Activated T-cell treated with anti-CD3 and anti-CD28 coated beads, Interleukin-2, amount 50 U/mL, for 24 hours (primary cell): ENCODE data around the gene SUSD5.
"Not testable (repeated sequence)": the region's sequence is repeated elsewhere in the genome, so short reads cannot be mapped to it uniquely, and the experiment has no call there.

ENCODE experiments used
- DNase-seq: peaks from one replicate; pipeline ENCODE4 v3.0.0-alpha.2; 2020
- H3K27ac Mint-ChIP-seq: 2 replicates; pipeline ENCODE4 v1.8.0; 2020; ENCODE audit warnings: mild to moderate bottlenecking, mixed read lengths
- H3K27me3 Mint-ChIP-seq: 2 replicates; pipeline ENCODE4 v1.8.0; 2020; ENCODE audit warnings: mixed read lengths
- H3K36me3 Mint-ChIP-seq: 2 replicates; pipeline ENCODE4 v1.8.0; 2020; ENCODE audit warnings: low read depth, mixed read lengths
- H3K4me1 Mint-ChIP-seq: 2 replicates; pipeline ENCODE4 v1.8.0; 2020; ENCODE audit warnings: low read depth, mixed read lengths
- H3K4me3 Mint-ChIP-seq: 2 replicates; pipeline ENCODE4 v1.8.0; 2020; ENCODE audit warnings: mild to moderate bottlenecking, moderate library complexity, mixed read lengths
- H3K9me3 Mint-ChIP-seq: 2 replicates; pipeline ENCODE4 v1.8.0; 2020; ENCODE audit warnings: mixed read lengths

SUSD5 gene

DNA sequence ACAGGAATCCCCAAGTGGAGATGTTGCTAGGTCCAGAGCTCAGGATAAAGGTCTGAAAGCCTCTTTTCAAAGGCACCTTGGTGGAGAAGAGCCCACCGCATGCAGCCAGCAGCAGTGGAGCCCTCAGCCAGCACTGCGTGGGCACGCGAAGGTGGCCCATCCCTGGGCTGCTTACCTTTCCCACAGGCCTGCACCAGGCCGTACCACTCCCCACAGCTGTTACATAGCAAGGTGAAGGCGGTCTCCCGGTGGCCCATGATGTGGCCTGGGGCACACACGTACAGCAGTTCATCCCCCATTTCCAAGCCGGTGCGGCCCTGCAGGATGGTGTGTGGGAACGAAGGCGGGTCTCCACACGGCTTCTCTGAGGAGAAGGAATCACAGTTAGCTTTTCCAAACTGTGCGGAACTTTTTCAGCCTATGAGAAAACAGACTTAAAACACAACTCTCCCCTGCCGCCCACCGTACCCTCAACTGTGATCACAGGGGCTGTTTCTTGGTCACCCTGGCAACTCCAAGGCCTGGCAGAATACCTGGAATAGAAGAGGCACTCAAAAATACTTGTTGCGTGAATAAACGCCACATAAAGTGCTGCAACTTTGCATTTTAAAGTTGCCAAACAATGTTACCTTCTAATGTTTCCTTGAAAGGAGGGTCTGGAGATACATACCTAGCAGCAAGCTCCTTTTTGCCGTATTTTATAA is 43.7 kb downstream of the SUSD5 start:
- Mint-ChIP-seq H3K4me1 (peaks cover 6% of the 10 kb centered on the region), H3K36me3 (no peaks in the 10 kb centered on the region)
- no peak for DNase-seq

DNA sequence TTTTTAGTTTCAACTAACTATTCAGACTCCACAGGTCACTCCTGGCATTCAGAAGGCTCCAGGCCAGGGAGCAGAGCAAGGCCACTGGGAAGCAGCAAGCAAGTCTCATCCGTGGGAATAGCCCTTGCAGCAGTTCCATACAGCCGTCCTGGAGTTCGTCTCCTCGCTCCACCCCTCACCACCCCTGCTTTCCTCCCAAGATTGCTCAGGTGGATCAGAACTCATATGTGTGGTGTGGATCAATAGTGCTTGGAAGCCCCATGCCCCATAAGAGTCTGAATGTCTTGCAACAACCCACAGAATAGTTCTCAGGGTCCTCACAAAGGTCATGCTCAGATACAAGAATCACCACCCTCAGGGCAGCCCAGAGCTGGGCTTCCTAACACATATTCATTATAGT is 44.5 kb downstream of the SUSD5 start:
- H3K4me1 Mint-ChIP-seq, result peaks cover 6% of the 10 kb centered on the region
- no peaks in the 10 kb centered on the region for H3K36me3 Mint-ChIP-seq
- no peak overlapping the region for H3K27ac Mint-ChIP-seq
- DNase-seq, result no peak
- H3K27me3 Mint-ChIP-seq, result peaks cover 3% of the 10 kb centered on the region
- H3K9me3 Mint-ChIP-seq, result peaks cover 1% of the 10 kb centered on the region
- no peak overlapping the region for H3K4me3 Mint-ChIP-seq

More for the DNA sequence above, 43.7 kb downstream of the SUSD5 start:
- Mint-ChIP-seq H3K27ac (no peak overlapping the region), H3K9me3 (peaks cover 7% of the 10 kb centered on the region), H3K27me3 (peaks cover 9% of the 10 kb centered on the region), H3K4me3 (no peak overlapping the region)

DNA sequence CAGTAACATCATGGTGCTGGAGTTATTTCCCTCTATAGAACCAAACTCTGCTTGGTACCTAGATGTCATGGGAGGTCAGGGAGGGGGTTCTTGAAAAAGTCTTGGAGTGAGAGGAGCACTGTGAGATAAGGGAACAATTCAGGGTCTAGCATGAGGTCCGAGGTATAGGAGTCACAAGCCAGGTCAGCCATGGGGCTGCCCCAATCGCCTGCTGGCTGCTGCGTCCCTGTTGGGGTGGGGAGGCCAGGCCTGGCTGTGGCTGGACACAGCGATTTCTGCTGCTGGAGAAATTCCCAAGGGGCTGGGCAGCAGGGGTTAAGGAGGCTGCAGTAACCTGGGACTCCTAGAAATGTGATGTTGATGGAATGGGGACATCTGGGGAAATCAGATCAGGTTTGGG is 44.9 kb downstream of the SUSD5 start:
- Mint-ChIP-seq H3K36me3 (no peaks in the 10 kb centered on the region), H3K4me3 (no peak overlapping the region), H3K4me1 (peaks cover 6% of the 10 kb centered on the region), H3K9me3 (no peaks in the 10 kb centered on the region), H3K27ac (no peak overlapping the region), H3K27me3 (peaks cover 2% of the 10 kb centered on the region)
- DNase-seq, result no peak

DNA sequence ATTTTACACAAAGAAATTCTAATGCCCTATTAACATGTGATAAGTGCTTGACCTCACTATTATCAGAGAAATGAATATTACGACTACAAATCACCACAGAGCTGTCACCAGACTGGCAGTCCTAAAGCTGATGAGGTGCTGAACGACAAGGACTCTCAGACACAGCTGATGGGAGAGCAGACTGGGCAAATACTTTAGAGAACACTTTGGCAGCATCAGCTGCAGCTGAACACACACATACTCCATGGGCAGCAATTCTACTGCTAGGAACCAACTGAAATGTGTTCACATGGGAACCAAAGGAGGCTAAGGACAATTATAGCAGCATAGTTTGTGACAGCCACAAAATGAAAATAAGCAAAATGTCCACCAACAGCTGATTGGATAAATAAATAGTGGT is 45.5 kb downstream of the SUSD5 start:
- H3K36me3 Mint-ChIP-seq, result no peaks in the 10 kb centered on the region
- H3K9me3 Mint-ChIP-seq, result no peaks in the 10 kb centered on the region
- peaks cover 6% of the 10 kb centered on the region for H3K4me1 Mint-ChIP-seq
- H3K27me3 Mint-ChIP-seq, result no peaks in the 10 kb centered on the region
- no peak for DNase-seq
- no peak overlapping the region for H3K4me3 Mint-ChIP-seq
- H3K27ac Mint-ChIP-seq, result no peak overlapping the region

DNA sequence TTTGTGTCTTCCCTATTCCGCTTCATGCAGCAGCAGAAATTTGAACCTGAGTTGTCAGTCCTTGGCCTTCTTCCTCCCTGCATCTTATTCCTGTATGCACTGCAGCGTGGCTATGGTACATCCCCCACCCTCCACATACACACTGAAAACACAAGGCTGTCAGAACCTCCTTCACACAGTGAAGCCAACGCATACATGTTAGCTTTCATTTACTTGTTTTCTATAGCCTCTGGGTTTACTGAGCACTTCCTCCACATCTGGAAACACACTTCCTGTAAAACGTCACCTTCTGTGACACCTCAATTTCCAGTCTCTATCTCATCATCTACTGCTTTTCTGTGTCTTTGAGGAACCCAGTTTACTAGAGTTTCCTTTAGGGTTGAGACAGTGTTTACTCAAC is 47.0 kb downstream of the SUSD5 start:
- DNase-seq, result no peak
- H3K9me3 Mint-ChIP-seq, result no peaks in the 10 kb centered on the region
- peaks cover 6% of the 10 kb centered on the region for H3K4me1 Mint-ChIP-seq
- no peak overlapping the region for H3K4me3 Mint-ChIP-seq
- H3K27me3 Mint-ChIP-seq, result no peaks in the 10 kb centered on the region
- H3K27ac Mint-ChIP-seq, result no peak overlapping the region
- H3K36me3 Mint-ChIP-seq, result no peaks in the 10 kb centered on the region

DNA sequence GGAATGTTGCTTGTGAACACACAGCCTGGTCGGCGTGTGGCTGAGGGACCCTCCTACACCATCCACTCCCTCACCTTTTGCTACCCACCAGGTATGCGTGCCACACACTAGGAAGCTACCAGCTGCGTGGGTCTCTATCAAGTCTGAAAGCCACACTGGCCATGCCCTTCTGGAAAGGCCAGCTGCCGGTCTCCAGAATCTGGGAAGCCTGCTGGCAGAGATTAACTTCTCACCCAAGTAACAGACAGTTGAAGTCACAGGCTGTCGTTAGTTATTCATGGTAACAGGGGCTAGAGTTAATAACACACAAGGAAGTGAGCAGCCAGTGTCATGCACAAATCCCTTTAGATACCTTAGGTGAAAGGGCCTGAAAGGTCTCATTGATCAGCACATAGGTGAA is 48.1 kb downstream of the SUSD5 start:
- no peaks in the 10 kb centered on the region for H3K36me3 Mint-ChIP-seq

DNA sequence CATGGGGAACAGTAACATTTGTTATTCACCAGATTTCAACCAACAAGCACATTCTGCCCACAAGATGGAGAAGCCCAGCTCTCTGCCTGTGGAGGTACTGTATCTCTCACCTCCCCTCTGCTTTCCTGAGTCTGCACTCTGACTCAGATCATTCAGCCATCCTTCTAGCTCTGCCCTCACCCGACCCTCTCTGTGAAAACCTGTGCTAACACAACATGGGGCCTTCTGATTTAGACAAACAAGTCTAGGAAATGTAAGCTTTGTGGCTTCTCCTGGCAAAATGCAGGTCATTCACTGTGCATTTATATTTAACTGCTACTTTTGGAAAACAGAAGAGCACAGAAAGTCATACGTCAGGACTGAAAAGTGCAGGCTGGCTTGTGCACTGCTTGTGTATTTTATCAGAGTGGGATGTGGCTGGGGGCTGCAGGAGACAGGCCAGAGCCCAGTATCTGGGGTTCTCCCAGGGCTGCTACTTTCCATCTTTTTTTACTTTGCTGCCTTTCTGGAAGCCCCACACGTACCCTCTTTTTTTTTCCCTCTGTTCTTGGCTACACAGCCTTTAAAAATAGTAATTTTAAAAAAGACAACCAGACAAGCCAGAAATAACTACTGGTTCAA is 50.8 kb downstream of the SUSD5 start:
- Mint-ChIP-seq H3K36me3 (no peaks in the 10 kb centered on the region), H3K27me3 (no peaks in the 10 kb centered on the region), H3K4me1 (peaks cover 7% of the 10 kb centered on the region), H3K4me3 (no peak overlapping the region), H3K9me3 (no peaks in the 10 kb centered on the region), H3K27ac (no peak overlapping the region)
- no peak for DNase-seq

More for the DNA sequence above, 48.1 kb downstream of the SUSD5 start:
- Mint-ChIP-seq H3K4me3 (no peak overlapping the region), H3K27ac (no peak overlapping the region), H3K4me1 (peaks cover 6% of the 10 kb centered on the region), H3K9me3 (no peaks in the 10 kb centered on the region), H3K27me3 (no peaks in the 10 kb centered on the region)
- no peak for DNase-seq

DNA sequence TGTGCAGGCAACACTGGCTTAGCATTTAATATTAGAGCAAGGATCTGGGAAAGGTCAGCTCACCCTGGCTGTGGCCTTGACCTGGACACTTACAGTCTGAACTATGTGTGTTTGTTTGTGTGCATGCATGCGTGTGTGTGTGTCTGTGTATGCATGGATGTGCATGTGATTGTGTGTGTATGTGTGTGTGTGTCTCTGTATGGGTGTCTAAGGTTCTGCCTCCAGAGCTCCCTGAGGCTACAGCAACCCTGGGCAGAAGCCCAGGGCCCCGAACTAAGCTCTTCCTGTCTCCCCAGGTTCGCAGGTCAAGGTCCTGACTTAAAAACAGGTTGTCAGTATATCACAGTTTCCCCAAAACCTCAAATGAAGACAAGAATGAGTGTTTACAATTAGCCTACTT is 51.3 kb downstream of the SUSD5 start:
- Mint-ChIP-seq H3K36me3 (no peaks in the 10 kb centered on the region), H3K4me1 (peaks cover 7% of the 10 kb centered on the region), H3K27ac (no peak overlapping the region), H3K4me3 (no peak overlapping the region), H3K27me3 (no peaks in the 10 kb centered on the region), H3K9me3 (no peaks in the 10 kb centered on the region)
- no peak for DNase-seq

DNA sequence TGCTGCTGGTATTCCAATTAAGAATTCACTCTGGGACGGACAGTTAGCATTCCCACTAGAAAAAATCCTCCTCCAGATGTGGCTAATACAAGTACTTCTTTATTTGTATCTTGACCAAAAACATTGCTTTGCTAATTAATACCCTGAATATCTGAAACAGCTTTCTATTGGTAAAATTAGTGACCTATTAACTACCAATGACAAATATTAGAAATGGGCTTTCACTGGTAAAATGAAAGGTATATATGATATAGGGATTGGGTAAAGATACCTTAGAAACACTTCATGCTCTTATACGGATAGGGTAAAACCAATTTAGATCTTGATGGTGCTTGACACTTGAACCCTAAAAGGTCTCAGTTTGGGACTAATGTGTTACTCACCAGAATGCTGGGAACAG is 52.5 kb downstream of the SUSD5 start:
- no peak for DNase-seq
- peaks cover 5% of the 10 kb centered on the region for H3K27me3 Mint-ChIP-seq
- no peak overlapping the region for H3K27ac Mint-ChIP-seq
- no peak overlapping the region for H3K4me3 Mint-ChIP-seq
- H3K36me3 Mint-ChIP-seq, result no peaks in the 10 kb centered on the region
- peaks cover 1% of the 10 kb centered on the region for H3K4me1 Mint-ChIP-seq
- no peaks in the 10 kb centered on the region for H3K9me3 Mint-ChIP-seq

DNA sequence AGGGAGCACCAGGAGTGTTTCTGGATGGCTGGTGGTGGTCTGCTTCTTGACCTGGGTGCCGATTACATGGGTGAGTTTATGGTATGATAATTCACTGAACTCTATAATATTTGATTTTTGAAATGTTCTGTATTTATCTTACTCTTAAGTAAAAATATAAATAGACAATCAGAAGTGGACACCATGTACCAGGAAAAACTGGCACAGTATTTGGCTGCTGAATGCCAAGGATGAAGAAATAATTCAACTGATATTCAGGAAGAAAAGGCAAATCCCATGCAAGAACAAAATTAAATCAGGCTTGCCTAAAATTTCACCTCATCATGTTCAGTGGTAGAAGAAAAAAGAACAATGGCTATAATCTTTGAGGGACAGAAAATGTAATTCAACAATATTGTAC is 53.2 kb downstream of the SUSD5 start:
- no peak for DNase-seq
- no peaks in the 10 kb centered on the region for H3K9me3 Mint-ChIP-seq
- H3K27ac Mint-ChIP-seq, result no peak overlapping the region
- H3K4me1 Mint-ChIP-seq, result peaks cover 1% of the 10 kb centered on the region
- no peak overlapping the region for H3K4me3 Mint-ChIP-seq
- H3K36me3 Mint-ChIP-seq, result no peaks in the 10 kb centered on the region
- H3K27me3 Mint-ChIP-seq, result peaks cover 12% of the 10 kb centered on the region

DNA sequence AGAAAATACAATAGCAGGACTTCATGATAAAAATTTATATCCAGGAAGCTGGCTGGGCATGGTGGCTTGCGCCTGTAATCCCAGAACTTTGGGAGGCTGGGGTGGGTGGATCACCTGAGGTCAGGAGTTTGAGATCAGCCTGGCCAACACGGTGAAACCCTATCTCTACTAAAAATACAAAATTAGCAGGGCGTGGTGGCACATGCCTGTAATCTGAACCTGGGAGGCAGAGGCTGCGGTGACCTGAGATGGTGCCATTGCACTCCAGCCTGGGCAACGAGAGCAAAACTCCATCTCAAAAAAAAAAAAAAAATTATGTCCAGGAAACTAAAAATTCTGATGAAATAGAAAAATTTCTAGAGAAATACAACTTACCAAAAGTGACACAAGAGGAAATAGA is 56.0 kb downstream of the SUSD5 start:
- H3K27me3 Mint-ChIP-seq, result peaks cover 32% of the 10 kb centered on the region
- H3K9me3 Mint-ChIP-seq, H3K4me1 Mint-ChIP-seq, DNase-seq, H3K4me3 Mint-ChIP-seq, H3K36me3 Mint-ChIP-seq, H3K27ac Mint-ChIP-seq: not testable (repeated sequence)

DNA sequence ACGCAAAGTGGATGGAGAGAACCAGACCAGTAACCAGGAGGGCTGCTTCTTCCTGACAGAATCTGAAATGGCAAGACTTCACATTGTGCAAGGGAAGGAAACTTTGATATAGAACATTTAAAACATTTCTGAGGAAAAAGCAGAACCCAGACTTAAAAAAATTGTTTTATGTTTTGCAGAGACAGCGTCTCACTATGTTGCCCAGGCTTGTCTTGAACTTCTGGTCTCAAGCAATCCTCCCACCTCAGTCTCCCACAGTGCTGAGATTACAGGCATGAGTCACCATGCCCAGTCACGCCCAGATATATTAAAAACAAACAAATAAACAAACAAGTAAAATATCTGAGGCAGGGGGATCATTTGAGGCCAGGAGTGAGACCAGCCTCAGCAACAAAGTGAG is 58.6 kb downstream of the SUSD5 start:
- Mint-ChIP-seq H3K27ac (no peak overlapping the region), H3K36me3 (no peaks in the 10 kb centered on the region), H3K4me1 (peaks cover 1% of the 10 kb centered on the region), H3K27me3 (peaks cover 35% of the 10 kb centered on the region), H3K4me3 (no peak overlapping the region), H3K9me3 (no peaks in the 10 kb centered on the region)
- no peak for DNase-seq

DNA sequence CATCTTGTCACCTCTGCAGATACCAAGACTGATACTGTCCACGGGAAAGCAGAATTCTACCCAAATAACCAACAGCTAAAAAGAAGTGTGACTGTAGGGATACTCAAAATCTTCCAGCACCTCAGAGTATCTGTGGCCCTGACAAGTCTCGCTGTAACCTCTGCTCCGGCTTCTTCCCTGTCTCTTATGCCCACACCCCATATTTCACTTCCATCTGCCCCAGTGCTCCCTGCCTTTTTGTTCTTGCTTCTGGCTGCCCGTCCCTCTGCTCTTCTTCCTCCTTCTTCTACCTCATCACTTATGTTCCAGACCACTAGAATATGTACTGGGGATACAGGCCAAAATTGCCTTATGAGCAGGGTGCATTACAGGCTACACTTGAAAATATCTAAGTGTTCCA is 59.4 kb downstream of the SUSD5 start:
- Mint-ChIP-seq H3K4me3 (no peak overlapping the region), H3K9me3 (no peaks in the 10 kb centered on the region), H3K36me3 (no peaks in the 10 kb centered on the region), H3K27me3 (peaks cover 35% of the 10 kb centered on the region), H3K4me1 (peaks cover under 1% of the 10 kb centered on the region), H3K27ac (no peak overlapping the region)
- DNase-seq, result no peak

DNA sequence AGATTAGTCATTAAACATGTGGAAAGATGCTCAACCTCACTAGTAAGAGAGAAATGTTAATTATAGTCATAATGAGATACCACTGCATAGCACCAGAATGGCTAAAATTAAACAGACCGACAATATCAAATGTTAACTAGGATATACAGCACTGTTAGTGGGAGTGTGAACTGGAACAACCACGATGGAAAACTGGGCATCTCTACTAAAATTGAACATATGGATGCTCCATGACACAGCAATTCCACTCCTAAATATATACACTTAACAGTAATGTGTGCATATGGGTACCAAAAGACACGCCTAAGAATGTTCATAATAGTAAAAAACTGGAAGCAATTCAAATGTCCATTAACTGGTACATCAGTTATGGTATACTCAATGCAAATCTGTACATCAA is 63.3 kb downstream of the SUSD5 start:
- H3K27ac Mint-ChIP-seq, result no peak overlapping the region
- H3K9me3 Mint-ChIP-seq, result no peaks in the 10 kb centered on the region
- no peaks in the 10 kb centered on the region for H3K4me1 Mint-ChIP-seq
- peaks cover 41% of the 10 kb centered on the region for H3K27me3 Mint-ChIP-seq
- DNase-seq, result no peak
- H3K4me3 Mint-ChIP-seq, result no peak overlapping the region
- no peaks in the 10 kb centered on the region for H3K36me3 Mint-ChIP-seq

DNA sequence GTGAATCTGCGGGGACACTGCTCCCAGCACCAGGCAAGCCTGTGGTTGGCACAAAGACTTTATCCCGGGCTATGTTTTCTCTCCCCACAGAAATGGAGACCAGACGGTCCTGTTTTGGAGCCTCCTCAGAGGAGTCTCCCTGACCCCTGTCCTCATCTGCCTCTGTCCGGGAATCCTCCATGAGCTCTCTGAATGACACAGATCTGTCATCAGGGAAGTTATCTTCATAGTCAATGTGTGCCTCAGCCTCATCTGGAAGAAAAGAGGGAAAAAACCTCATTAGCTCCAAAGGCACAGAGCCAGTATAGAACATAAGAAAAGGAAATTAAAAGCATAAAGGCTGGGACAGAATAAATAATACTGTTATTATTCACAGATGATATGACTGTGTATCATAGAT is 64.8 kb downstream of the SUSD5 start:
- no peak overlapping the region for H3K27ac Mint-ChIP-seq
- H3K4me3 Mint-ChIP-seq, result no peak overlapping the region
- H3K36me3 Mint-ChIP-seq, result no peaks in the 10 kb centered on the region
- H3K27me3 Mint-ChIP-seq, result peaks cover 28% of the 10 kb centered on the region
- H3K9me3 Mint-ChIP-seq, result no peaks in the 10 kb centered on the region
- H3K4me1 Mint-ChIP-seq, result no peaks in the 10 kb centered on the region
- no peak for DNase-seq
